Activated CD4-positive, alpha-beta memory T cell treated with anti-CD3 and anti-CD28 coated beads, Interleukin-2, amount 10 ng/mL, durations not matched to agents 7 days and 5 days (primary cell): ENCODE measurements around the gene GPR15. TPM values are rescaled to one million over a fixed set of nuclear protein-coding genes. Genes with fewer than 3 reads are reported as not detected.
A peak's percentile ranks its signal among the peaks of the same experiment; 100 is the strongest.

Source experiments
- CTCF ChIA-PET: fragments of 350-600 bp; sonication (Branson Sonifier 250); formaldehyde crosslinking; loops from one replicate; lab custom pipeline; 2021; ENCODE audit warnings: antibody characterized with exemption, inconsistent platforms; lab: Charles Lee
- POLR2A ChIA-PET: fragments of 350-600 bp; sonication (Branson Sonifier 250); formaldehyde crosslinking; loops from one replicate; lab custom pipeline; 2021; ENCODE audit warnings: antibody characterized with exemption; lab: Charles Lee
- DNase-seq: peaks from one replicate; pipeline ENCODE4 v3.0.0-alpha.2; 2020
- H3K27ac Mint-ChIP-seq: one replicate; pipeline ENCODE4 v1.8.0; 2021; ENCODE audit warnings: mild to moderate bottlenecking, mixed read lengths
- H3K27me3 Mint-ChIP-seq: one replicate; pipeline ENCODE4 v1.8.0; 2021; ENCODE audit warnings: mixed read lengths
- H3K36me3 Mint-ChIP-seq: one replicate; pipeline ENCODE4 v1.8.0; 2021; ENCODE audit warnings: low read depth, mixed read lengths
- H3K4me1 Mint-ChIP-seq: one replicate; pipeline ENCODE4 v1.8.0; 2021; ENCODE audit warnings: mixed read lengths
- H3K4me3 Mint-ChIP-seq: one replicate; pipeline ENCODE4 v1.8.0; 2021; ENCODE audit warnings: mild to moderate bottlenecking, mixed read lengths
- H3K9me3 Mint-ChIP-seq: one replicate; pipeline ENCODE4 v1.8.0; 2021; ENCODE audit warnings: mixed read lengths
- total RNA-seq, 2 experiments: library from RNA; stranded (reverse); gene quantifications; one replicate each; pipeline ENCODE4 v1.2.3, GENCODE V29; 2021

The GPR15 gene
- total RNA-seq, 2 experiments from 2014 or later, result 111 TPM

DNA sequence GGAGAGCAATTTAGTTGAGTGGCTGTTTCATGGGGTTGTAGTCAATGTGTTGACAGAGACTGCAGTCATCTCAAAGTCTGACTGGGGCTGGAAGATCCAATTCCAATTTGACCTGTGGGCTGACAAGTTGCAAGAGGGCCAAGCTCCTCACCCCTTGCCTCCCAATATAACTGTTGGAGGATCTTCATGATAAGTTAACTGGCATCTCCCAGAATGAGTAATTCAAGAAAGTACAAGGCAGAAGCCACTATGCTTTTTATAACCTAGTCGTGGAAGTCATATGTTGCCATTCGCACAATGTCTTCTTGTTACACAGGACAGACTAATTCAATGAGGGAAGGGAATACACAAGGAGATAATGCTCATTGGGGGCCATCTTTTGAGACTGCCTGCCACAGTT is 29.1 kb downstream of the GPR15 start:
- Mint-ChIP-seq H3K36me3 (peaks cover 20% of the 10 kb centered on the region), H3K27me3 (no peaks in the 10 kb centered on the region), H3K9me3 (no peaks in the 10 kb centered on the region), H3K27ac (peak overlapping the region; percentile 32), H3K4me3 (no peak overlapping the region), H3K4me1 (peaks cover 92% of the 10 kb centered on the region)
- ChIA-PET CTCF (interaction anchor here (3.5 kb wide), 1 partner anchor 11 kb away, joined by 15 read pairs; no protein-coding TSS in a partner anchor), POLR2A (interaction anchor here (1.2 to 24.3 kb wide), 7 partner anchors 7 to 522 kb away, joined by 3 to 931 read pairs (median 41); partner anchors contain the start of genes CLDND1, CPOX and GPR15)
- DNase-seq, result no peak

DNA sequence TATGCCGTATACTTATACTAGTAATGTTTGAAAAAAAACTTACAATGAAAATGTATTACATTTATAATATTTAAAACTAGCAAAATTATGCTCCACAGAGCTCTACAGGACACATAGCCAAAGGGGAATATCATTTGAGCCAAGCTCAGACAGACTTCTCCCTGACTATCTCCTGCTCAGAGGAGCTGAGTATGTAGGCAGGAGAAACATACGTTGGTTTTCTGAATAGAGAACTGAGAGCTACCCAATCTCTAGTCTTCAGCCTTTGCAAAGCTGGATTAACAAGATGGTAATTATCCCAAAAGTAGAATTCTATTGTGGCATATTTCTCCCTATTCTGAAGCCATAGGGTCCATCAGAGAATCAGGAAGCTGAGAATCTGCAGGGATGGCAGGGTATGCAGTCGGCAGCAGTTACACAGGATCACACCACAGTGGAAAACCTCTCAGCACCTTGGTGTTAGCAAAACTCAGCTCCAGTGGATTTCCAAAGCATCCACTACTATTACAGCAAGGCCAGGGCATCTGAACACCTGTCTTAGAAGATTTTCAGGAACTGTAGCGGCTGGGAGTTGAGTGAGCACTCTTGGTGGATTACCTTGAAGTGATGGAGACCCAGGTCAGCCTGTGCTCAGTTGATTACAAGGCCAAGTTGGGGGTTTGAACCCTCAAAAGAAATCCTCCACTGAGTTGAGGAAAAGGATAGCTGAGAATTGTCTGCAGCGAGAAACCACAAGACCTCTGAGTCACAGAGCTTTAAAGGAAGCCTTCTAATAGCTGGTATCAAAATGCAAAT is 30.1 kb downstream of the GPR15 start:
- no peaks in the 10 kb centered on the region for H3K9me3 Mint-ChIP-seq
- peaks cover 92% of the 10 kb centered on the region for H3K4me1 Mint-ChIP-seq
- peaks cover 27% of the 10 kb centered on the region for H3K36me3 Mint-ChIP-seq
- DNase-seq, result peak; percentile 42
- peak overlapping the region; percentile 85 for H3K27ac Mint-ChIP-seq
- no peak overlapping the region for H3K4me3 Mint-ChIP-seq
- CTCF ChIA-PET, result interaction anchor here (0.9 to 3.5 kb wide), 4 partner anchors 10 to 39 kb away, joined by 3 to 15 read pairs (median 5); partner anchors contain the start of gene CLDND1
- H3K27me3 Mint-ChIP-seq, result no peaks in the 10 kb centered on the region
- POLR2A ChIA-PET, result interaction anchor here (0.6 to 24.3 kb wide), 15 partner anchors 8 to 740 kb away, joined by 3 to 931 read pairs (median 9); partner anchors contain the start of genes CLDND1, CPOX, CRYBG3 and GPR15

DNA sequence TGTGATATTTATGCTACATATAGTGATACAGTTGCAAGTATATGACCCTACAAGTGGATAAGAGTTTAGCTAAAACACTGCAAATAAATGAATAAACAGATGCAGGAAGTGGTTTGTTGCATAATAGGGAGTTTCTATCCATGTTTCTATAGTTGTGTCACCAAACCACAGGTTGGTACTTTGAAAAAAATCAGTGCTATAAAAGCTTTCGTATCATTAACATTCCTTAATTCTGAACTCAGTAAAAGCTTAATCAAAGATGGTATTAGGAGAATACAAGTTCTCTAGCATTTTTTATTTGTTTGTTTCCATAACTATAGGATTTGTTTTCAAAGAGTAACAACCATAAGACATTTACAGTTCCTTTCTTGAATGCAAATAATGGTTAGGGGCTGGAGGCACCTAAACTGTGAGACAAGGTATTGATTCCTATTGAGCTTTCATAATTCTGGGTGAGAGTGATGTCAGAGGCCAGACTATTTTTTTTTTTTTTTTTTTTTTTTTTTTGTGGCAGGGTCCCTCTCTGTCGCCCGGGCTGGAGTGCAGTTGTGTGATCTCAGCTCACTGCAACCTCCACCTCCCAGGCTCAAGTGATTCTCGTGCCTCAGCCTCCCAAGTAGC is 32.0 kb downstream of the GPR15 start:
- H3K4me3 Mint-ChIP-seq, result peak overlapping the region; percentile 50
- peaks cover 29% of the 10 kb centered on the region for H3K36me3 Mint-ChIP-seq
- H3K9me3 Mint-ChIP-seq, result no peaks in the 10 kb centered on the region
- H3K27me3 Mint-ChIP-seq, result no peaks in the 10 kb centered on the region
- peaks cover 91% of the 10 kb centered on the region for H3K4me1 Mint-ChIP-seq
- ChIA-PET CTCF (interaction anchor here (0.6 to 3.5 kb wide), 7 partner anchors 8 to 30 kb away, joined by 3 to 14 read pairs (median 5); partner anchors contain the start of gene GPR15), POLR2A (interaction anchor here (1.0 to 24.3 kb wide), 14 partner anchors 9 to 525 kb away, joined by 4 to 931 read pairs (median 15); partner anchors contain the start of genes CLDND1, CPOX and GPR15)
- H3K27ac Mint-ChIP-seq, result peak overlapping the region; percentile 90
- no peak for DNase-seq

DNA sequence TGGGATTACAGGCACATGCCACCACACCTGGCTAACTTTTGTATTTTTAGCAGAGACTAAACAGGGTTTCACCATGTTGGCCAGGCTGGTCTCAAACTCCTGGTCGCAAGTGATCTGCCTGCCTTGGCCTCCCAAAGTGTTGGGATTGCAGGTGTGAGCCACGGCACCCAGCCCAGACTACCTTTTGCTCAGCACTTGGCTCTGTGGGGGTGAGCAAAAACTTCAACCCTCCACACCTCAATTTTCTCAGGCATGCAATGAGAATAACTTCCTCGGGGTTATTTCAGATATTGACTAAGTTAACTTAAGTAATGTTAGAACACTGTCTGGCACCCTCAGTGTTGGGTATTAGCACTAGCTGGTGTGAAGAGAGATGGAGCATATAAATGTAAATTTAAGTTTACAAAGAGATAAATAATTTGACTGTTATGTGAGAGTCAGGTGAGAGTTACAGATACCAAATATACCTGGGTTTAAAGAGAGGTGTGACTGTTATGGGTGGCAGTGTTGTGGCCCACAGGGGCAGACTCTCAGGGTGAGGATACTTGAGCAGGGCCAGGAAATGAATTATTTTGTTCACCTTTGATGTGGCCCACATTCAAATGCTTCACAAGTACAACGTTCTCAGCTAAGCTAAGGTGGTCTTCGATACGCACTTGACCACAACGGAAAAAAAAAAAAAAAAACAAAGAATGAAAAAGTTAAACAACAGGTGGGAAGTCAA is 32.7 kb downstream of the GPR15 start:
- H3K4me1 Mint-ChIP-seq, result peaks cover 91% of the 10 kb centered on the region
- peaks cover 4% of the 10 kb centered on the region for H3K9me3 Mint-ChIP-seq
- H3K27ac Mint-ChIP-seq, result peak overlapping the region; percentile 90
- ChIA-PET POLR2A (interaction anchor here (1.0 to 24.3 kb wide), 13 partner anchors 8 to 526 kb away, joined by 4 to 931 read pairs (median 21); partner anchors contain the start of genes CLDND1, CPOX and GPR15), CTCF (interaction anchor here (0.7 to 3.5 kb wide), 7 partner anchors 9 to 39 kb away, joined by 3 to 17 read pairs (median 6); partner anchors contain the start of genes CPOX and GPR15)
- H3K27me3 Mint-ChIP-seq, result no peaks in the 10 kb centered on the region
- peaks cover 30% of the 10 kb centered on the region for H3K36me3 Mint-ChIP-seq
- peak; percentile 40 for DNase-seq
- H3K4me3 Mint-ChIP-seq, result peak overlapping the region; percentile 50

DNA sequence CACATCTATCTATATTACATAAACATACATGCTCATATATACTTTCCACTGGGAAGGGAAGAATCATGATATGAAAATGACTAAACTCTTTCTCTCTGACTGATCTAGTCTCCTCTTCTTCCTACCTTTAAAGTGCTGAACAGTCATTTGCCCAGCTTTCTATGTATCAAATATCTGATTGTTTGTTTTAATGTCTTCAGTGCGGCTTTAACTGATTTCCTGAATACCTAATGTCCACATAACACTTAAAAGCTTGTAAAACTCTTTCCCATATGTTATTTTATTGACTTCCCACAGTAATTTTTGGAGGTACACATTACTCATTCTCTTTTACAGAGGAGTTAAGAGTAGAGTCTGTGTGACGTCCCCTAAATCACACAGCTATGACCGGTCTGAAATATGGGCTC is 33.5 kb downstream of the GPR15 start:
- ChIA-PET CTCF (interaction anchor here (0.7 to 3.5 kb wide), 9 partner anchors 10 to 526 kb away, joined by 3 to 17 read pairs (median 4); partner anchors contain the start of genes CPOX and GPR15), POLR2A (interaction anchor here (0.8 to 24.3 kb wide), 8 partner anchors 9 to 49 kb away, joined by 3 to 931 read pairs (median 52); partner anchors contain the start of genes CLDND1, CPOX and GPR15)
- Mint-ChIP-seq H3K27ac (peak overlapping the region; percentile 91), H3K27me3 (no peaks in the 10 kb centered on the region), H3K36me3 (peaks cover 30% of the 10 kb centered on the region), H3K9me3 (peaks cover 4% of the 10 kb centered on the region), H3K4me3 (peak overlapping the region; percentile 1), H3K4me1 (peaks cover 88% of the 10 kb centered on the region)
- no peak for DNase-seq

DNA sequence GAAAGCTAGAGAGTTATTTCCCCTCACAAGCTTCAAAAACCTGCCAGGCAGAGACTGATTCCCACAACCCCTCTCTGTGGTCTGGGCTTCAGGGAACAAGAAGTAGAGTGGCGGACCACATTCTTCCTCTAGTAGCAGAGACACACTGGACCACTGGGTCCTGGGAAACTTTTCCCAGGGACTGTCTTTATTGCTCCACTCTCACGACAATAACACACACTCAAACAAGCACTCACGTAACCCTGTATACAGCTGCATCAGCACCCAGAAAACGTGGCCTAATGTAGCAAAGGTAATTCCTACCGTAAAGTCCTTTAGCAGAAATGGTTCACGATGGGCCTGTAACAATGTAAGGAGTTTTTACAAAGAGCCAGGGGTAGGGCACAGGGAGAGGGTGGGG is 34.1 kb downstream of the GPR15 start:
- no peaks in the 10 kb centered on the region for H3K27me3 Mint-ChIP-seq
- H3K4me3 Mint-ChIP-seq, result no peak overlapping the region
- H3K27ac Mint-ChIP-seq, result peak overlapping the region; percentile 91
- CTCF ChIA-PET, result interaction anchor here (0.7 to 3.5 kb wide), 6 partner anchors 10 to 527 kb away, joined by 3 to 17 read pairs (median 4); partner anchors contain the start of gene GPR15
- DNase-seq, result no peak
- POLR2A ChIA-PET, result interaction anchor here (0.8 to 24.3 kb wide), 8 partner anchors 8 to 49 kb away, joined by 3 to 931 read pairs (median 52); partner anchors contain the start of genes CLDND1, CPOX and GPR15
- peaks cover 26% of the 10 kb centered on the region for H3K36me3 Mint-ChIP-seq
- H3K4me1 Mint-ChIP-seq, result peaks cover 84% of the 10 kb centered on the region
- H3K9me3 Mint-ChIP-seq, result peaks cover 4% of the 10 kb centered on the region

DNA sequence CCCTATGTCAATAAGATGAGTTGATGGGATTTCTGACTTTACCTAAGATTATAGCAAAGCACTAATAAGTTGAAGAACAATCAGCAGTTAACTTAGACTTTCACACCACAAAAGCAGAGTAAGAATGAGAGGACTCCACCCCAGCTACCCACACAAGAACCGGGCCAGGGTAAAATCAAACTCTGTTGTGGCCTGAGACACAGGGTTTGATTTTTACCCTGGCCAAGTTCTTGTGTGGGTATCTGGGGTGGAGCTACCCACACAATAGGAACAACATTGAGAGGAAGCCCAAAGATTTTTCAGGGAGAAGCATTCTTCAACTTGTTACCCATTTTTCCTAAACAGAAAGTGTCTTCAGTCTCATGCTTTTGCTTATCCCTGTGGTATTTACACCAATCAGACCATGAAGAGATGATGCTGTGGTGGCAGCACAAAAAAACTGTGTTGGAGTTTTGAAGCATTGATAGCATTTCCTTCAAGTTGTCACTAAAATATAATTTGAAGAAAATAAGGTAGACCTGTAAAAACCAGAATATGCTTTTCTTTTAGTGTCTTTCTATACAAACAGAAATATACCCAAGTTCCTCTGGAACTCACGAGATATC is 36.0 kb downstream of the GPR15 start:
- Mint-ChIP-seq H3K27ac (peak overlapping the region; percentile 91), H3K36me3 (peaks cover 24% of the 10 kb centered on the region), H3K9me3 (peaks cover 4% of the 10 kb centered on the region), H3K4me3 (peak overlapping the region; percentile 42), H3K27me3 (no peaks in the 10 kb centered on the region), H3K4me1 (peaks cover 79% of the 10 kb centered on the region)
- DNase-seq, result peak; percentile 59
- CTCF ChIA-PET, result interaction anchor here (0.6 to 2.3 kb wide), 2 partner anchors 11 to 529 kb away, joined by 3 to 8 read pairs; no protein-coding TSS in a partner anchor
- POLR2A ChIA-PET, result interaction anchor here (1.1 to 24.3 kb wide), 7 partner anchors 14 to 53 kb away, joined by 5 to 931 read pairs (median 62); partner anchors contain the start of genes CLDND1, CPOX and GPR15

DNA sequence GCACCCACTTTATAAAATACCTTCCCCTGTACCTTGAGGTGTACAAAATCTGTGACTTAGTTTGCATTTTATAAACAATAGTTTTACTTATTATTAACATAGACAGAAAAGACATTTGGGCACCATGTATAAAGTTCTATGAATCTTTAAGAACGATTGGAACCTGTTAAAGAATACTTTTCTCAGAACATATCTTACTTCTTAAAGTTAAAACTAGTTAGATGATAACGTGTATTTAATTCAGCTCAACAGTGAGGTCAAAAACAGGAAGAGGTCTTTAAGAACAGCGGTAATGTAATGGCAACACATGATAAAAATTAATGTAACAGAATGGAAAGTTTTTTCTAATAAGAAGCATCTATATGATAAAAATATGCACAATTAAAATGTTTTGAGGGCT is 36.6 kb downstream of the GPR15 start:
- H3K4me3 Mint-ChIP-seq, result no peak overlapping the region
- H3K27me3 Mint-ChIP-seq, result no peaks in the 10 kb centered on the region
- peak overlapping the region; percentile 91 for H3K27ac Mint-ChIP-seq
- peaks cover 79% of the 10 kb centered on the region for H3K4me1 Mint-ChIP-seq
- POLR2A ChIA-PET, result interaction anchor here (1.1 to 24.3 kb wide), 5 partner anchors 15 to 47 kb away, joined by 7 to 931 read pairs (median 169); partner anchors contain the start of genes CLDND1, CPOX and GPR15
- CTCF ChIA-PET, result interaction anchor here (0.6 to 2.3 kb wide), 2 partner anchors 12 to 21 kb away, joined by 3 to 8 read pairs; no protein-coding TSS in a partner anchor
- peaks cover 4% of the 10 kb centered on the region for H3K9me3 Mint-ChIP-seq
- peaks cover 25% of the 10 kb centered on the region for H3K36me3 Mint-ChIP-seq
- no peak for DNase-seq

DNA sequence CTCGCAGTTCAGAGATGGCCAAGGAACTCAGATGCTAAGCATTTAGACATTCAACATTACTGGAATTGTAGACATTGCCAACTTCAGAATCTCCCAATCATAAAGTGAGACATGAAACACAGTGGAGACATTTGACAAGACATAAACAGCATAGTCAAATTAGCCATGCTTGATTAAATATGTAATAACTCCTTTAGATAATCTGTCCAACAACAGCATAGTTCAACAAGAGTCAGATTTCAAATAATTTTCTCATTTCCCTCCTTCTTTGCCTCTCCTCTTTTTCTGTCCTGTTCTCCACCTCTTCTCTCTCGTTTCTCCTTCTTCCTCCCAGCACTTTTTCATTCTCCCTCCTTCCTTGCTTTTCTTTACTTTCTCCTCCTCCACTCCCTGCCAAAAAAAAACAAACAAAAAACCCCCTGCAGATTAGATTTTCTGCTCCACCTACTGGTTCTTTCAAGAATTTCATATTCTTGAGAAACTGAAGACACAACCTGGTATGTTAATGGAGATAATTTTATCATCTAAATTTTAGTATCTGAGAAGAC is 41.5 kb downstream of the GPR15 start:
- DNase-seq, result no peak
- Mint-ChIP-seq H3K4me3 (peak overlapping the region; percentile 44), H3K36me3 (peaks cover 42% of the 10 kb centered on the region), H3K9me3 (peaks cover 11% of the 10 kb centered on the region), H3K4me1 (peaks cover 60% of the 10 kb centered on the region), H3K27ac (peak overlapping the region; percentile 75), H3K27me3 (no peaks in the 10 kb centered on the region)
- CTCF ChIA-PET, result interaction anchor here (0.6 to 3.9 kb wide), 16 partner anchors 8 to 551 kb away, joined by 3 to 38 read pairs (median 6); partner anchors contain the start of genes CLDND1 and CPOX
- POLR2A ChIA-PET, result interaction anchor here (0.8 to 15.0 kb wide), 19 partner anchors 10 to 58 kb away, joined by 3 to 349 read pairs (median 9); partner anchors contain the start of genes CLDND1, CPOX and GPR15

DNA sequence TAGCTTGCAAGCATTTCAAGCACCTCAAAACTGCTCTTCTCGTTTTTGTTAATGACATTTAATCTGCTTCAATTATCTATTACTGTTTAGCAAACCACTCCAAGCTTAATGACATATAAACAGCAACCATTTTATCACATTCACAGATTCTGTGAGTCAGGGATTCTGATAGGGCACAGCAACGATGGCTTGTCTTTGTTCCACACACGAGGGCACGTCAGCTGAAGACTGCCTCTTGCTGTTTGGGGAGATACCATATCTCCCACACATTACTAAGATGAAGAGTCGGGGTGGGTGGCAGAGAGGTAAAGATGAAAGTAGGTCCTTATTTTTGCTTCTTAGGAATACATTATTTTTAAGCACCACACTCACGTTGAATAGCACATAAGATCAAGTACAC is 42.4 kb downstream of the GPR15 start:
- Mint-ChIP-seq H3K36me3 (peaks cover 47% of the 10 kb centered on the region), H3K27me3 (no peaks in the 10 kb centered on the region), H3K27ac (peak overlapping the region; percentile 71), H3K4me3 (no peak overlapping the region), H3K4me1 (peaks cover 56% of the 10 kb centered on the region), H3K9me3 (peaks cover 10% of the 10 kb centered on the region)
- CTCF ChIA-PET, result interaction anchor here (0.6 to 3.9 kb wide), 14 partner anchors 10 to 63 kb away, joined by 3 to 38 read pairs (median 4); partner anchors contain the start of genes CLDND1 and CPOX
- DNase-seq, result no peak
- POLR2A ChIA-PET, result interaction anchor here (0.7 to 15.0 kb wide), 12 partner anchors 9 to 59 kb away, joined by 3 to 349 read pairs (median 7); partner anchors contain the start of genes CLDND1, CPOX and GPR15
